ENCODE results near the gene PARS2.

Gene PARS2

GRCh38 chr1:54774820-54775498 lies 10.6 kb upstream of the PARS2 start:
- no peak for DNase-seq (ENCODE audit: low read depth, low spot score)

GRCh38 chr1:54772951-54773350 lies 8.6 kb upstream of the PARS2 start:
- no peak for DNase-seq (ENCODE audit: low read depth, low spot score)

DNA sequence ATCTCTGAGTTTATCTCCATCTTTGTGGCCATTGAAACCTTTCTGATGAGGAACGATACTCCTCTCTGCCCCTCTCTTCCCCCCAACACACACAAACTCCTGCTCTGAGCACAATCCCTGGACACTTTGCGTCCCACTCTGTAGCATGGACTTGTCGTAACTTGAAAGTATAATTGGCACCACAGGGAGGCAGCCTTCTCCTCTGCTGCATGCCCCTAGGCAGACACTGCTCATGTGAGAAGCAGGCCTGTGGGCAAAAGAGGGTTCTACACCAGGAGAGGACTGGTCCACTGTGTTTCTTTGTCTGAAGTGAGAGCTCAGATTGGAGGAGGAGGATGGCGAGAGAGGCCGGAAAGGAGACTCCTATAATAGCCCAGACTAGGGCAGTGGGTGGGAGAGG lies 3.8 kb upstream of the PARS2 start:
- DNase-seq (ENCODE audit: low read depth, low spot score): no peak

DNA sequence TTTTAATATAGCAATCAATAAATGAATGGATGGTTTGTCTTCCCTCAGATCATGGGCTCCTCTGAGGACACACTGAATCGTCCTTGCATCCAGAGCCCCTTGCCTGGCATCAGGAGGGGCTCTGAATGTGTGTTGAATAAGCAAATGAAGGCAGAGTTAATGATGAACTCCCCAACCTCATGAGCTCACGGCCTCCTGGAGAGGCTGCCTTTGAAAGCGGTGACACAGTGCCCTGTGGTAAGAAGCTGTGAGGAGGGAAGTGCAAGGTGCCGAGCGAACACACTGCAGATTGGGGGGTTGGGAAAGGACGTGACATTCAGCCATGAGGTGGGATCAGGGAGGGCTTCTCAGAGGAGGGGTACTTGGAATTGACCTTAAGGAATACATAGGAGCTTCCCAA lies 3.2 kb upstream of the PARS2 start:
- no peak for DNase-seq (ENCODE audit: low read depth, low spot score)

- no peak for DNase-seq (ENCODE audit: low read depth, low spot score)
Observed at GRCh38 chr1:54766726-54767125, 2.4 kb upstream of the PARS2 start.

- no peak for DNase-seq (ENCODE audit: low read depth, low spot score)
Observed at GRCh38 chr1:54764922-54765561, 719 bp upstream of the PARS2 start.

- no peak for DNase-seq (ENCODE audit: low read depth, low spot score)
Observed at GRCh38 chr1:54763816-54764132, 549 bp downstream of the PARS2 start.

GRCh38 chr1:54758678-54759348 lies 5.5 kb downstream of the PARS2 start:
- no peak for DNase-seq (ENCODE audit: low read depth, low spot score)

- no peak for DNase-seq (ENCODE audit: low read depth, low spot score)
Observed at GRCh38 chr1:54757833-54758232, 6.5 kb downstream of the PARS2 start.

- no peak for DNase-seq (ENCODE audit: low read depth, low spot score)
Observed at GRCh38 chr1:54754486-54755285, 9.6 kb downstream of the PARS2 start.

DNA sequence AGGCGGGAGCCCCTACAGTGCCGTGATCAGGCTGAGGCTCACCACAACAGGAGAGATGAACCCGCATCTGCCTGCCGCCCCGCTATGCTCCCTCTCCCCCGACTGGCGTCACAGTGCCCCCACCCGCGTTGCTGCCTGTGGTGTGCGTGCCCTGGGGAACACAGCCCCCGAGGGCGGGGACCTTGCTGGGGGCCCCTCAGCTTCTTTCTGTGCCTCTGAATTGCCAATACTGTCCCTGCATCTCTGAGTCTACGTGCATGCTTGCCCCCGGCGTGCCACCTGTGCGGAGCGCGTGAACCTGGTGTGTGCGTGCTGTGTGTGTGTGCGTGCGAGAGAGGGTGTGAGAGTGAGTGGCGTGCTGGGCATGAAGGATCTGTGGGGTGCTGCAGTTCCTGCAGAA lies 10.3 kb downstream of the PARS2 start:
- DNase-seq (ENCODE audit: low read depth, low spot score): no peak

DNA sequence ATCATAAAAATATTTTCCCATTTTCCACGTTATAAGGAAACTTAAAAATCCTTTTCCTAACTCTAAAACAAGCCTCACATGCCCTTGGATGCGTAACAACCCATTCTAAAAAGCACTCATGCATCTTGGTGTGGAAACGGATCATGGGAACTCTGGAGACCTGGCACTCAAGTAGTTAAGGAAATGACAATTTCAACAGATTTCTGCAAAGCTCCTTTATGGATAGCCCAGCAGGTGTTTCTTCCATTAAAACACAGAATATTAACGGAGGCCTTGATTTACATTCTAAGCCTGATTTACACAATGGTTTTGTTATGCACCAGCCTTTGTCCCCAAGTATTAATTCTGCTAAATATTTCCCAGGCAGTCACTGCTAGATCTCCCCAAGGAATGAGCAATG lies 12.9 kb downstream of the PARS2 start:
- DNase-seq (ENCODE audit: low read depth, low spot score): no peak

DNA sequence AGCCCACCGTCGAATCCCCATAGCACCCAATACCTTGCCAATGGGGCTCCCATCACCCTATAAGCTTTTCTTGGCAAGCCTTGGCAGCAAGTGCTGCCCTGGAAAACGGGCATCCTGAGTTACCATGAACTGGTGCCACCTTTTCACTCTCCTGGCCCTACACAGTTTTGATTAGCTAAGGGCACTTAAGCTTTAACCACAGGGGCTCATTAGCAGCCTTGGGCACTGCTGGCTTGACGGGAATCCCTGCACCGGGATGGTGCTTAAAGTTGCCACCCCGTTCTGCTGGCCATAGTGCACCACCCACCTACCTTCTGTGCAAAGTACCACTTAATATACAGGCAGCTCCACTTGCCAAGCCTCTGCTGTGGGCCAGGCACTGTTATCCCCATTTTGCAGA lies 13.7 kb downstream of the PARS2 start:
- no peak for DNase-seq (ENCODE audit: low read depth, low spot score)

- DNase-seq (ENCODE audit: low read depth, low spot score): no peak
Observed at GRCh38 chr1:54748094-54748835, 16.1 kb downstream of the PARS2 start.

GRCh38 chr1:54745864-54746263 lies 18.5 kb downstream of the PARS2 start:
- no peak for DNase-seq (ENCODE audit: low read depth, low spot score)

DNA sequence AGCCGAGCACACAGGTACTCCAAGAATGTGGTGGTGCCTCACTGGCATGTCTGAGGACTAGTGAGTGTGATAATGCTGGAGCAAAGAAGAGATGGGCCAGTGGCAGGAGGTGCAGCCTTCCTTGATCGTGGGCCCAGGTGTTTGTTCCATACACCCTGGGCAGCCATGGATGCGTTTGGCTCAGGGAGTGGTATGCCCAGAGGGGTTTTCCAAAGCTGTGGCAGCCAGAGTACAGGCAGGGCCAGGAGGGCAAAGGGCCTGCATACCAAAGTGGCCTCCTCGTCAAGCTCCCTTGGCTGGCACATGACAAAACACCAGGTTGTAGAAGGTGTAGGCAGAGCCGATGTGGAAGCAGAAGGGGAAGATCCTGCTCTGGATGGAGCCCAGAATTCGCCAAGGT lies 19.0 kb downstream of the PARS2 start:
- no peak for DNase-seq (ENCODE audit: low read depth, low spot score)

DNA sequence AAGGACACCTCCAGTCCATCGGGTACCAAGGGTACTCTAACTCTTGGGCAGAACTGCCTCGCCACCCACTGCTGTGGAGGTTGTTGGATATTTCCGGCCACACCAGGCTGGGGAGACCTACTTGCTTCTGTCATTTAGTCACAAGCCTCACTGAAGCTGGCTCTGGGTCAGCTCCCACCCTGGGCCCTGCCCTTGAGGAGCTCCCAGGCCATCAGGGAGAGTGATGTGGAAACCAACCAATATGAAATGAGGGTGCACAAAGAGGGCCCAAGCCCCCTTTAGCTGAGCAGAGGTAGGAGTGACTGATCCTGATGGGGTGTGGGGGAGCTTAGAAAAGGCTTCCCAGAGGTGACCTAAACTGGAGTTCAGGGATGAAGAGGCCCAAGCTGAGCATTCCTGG lies 19.6 kb downstream of the PARS2 start:
- DNase-seq (ENCODE audit: low read depth, low spot score): no peak

DNA sequence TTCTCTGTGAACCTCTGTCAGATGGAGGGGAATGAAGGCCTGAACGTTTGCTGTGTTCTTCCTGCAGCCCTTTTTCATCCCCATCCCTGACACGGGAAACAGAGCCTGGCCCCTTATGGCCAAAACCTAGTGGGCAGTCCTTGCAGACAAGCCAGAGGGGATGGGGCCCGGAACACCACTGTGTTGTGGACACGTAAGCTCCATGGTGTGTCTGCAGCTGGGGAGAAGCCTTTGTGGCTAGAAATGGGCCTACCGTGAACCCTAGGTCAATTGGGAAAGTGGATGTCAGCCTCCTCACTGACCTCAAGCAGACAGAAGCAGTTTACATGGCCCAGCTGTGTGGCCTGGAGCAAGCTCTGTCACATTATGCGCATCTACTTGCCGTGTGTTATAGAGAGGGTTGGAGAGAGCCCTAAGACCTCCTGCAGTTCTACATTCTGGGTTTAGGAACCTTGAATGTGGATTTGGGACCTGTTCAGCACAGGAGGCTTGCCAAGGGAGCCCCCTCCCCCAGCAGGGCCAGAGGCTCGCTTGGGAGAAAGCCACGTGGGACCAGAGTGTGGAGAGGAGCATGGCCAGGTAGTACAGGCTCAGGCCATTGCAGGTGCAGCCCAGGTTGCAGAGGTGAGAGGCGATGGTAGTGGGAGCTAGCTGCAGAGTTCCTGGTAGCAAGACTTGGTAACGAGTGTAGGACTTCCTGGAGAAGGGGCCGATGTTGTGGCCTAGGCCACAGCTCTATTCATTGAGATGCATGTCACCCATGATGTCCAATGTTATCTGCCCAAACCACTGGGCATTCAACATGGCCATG lies 20.7 kb downstream of the PARS2 start:
- no peak for DNase-seq (ENCODE audit: low read depth, low spot score)

DNA sequence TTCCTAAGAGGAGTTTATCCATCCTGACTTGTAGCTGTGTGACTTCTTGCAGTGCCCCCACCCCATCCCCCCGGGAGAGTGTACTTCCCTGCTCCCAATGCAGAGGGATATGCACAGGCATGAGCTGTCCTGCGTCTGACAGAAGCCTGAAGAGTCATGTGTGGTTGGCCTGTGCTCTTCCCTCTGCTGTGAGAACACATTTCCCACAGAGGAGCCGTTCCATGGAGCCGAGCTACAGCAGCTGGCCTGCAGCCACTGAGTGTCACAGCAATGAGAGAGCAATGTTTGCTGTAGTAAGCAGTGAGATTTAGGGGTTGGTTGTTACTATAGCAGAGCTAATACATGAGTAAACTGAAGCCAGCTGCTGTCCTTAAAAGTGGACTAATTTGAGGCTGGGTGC lies 22.0 kb downstream of the PARS2 start:
- no peak for DNase-seq (ENCODE audit: low read depth, low spot score)

- DNase-seq (ENCODE audit: low read depth, low spot score): no peak
Observed at GRCh38 chr1:54741531-54741930, 22.8 kb downstream of the PARS2 start.

DNA sequence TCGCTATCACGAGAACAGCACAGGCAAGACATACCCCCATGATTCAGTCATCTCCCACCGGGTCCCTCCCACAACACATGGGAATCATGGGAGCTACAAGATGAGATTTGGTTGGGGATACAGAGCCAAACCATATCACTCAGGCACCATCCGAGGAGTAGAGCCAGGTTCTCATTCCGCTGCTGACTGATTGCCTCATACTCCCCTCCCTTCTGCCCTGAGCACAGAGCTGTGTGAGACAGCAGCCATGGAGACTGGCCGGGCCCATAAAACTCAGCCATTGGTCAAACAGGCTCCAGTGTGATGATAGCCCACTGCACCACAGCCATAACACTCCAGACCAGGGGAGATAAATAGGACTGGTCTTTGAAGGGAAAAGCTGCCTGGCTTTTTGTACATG lies 26.1 kb downstream of the PARS2 start:
- no peak for DNase-seq (ENCODE audit: low read depth, low spot score)

All from activated naive CD8-positive, alpha-beta T cell treated with anti-CD3 and anti-CD28 coated beads, Interleukin-2, amount 50 U/mL, for 16 hours (primary cell).